ENCODE data around the gene SEMA4A.
"Not testable (repeated sequence)": the region's sequence is repeated elsewhere in the genome, so short reads cannot be mapped to it uniquely, and the experiment has no call there.

The SEMA4A gene

GRCh38 chr1:156125544-156125943, 27.8 kb upstream of the SEMA4A start:
- Histone ChIP-seq H3K9ac (ENCODE audit: low read length in 5 of 5) (peak overlapping the region in 2 of 5 donors; percentile 20 to 80), H3K4me1 (ENCODE audit: control insufficient read depth in 5 of 5, insufficient read depth in 5 of 5, low read length in 5 of 5) (peaks cover 51 to 100% (median 99%) of the 10 kb centered on the region in 5 donors), H3K4me3 (ENCODE audit: low read depth in 1 of 5, low read length in 5 of 5) (peak overlapping the region in 4 of 5 donors; percentile 54 to 64 (median 57)), H3K27ac (ENCODE audit: low read depth, low read length) (peak overlapping the region; percentile 97), H3K36me3 (ENCODE audit: control insufficient read depth in 5 of 5, insufficient read depth in 5 of 5, low read length in 5 of 5) (peaks cover 0 to 48% (median 27%) of the 10 kb centered on the region in 5 donors)
- not testable (repeated sequence) for H3K27me3 ChIP-seq (ENCODE audit: control insufficient read depth in 5 of 5, insufficient read depth in 4 of 5, low read length in 5 of 5); H3K9me3 ChIP-seq (ENCODE audit: control insufficient read depth in 5 of 5, low read length in 5 of 5)

- Histone ChIP-seq H3K27me3 (ENCODE audit: control insufficient read depth in 5 of 5, insufficient read depth in 4 of 5, low read length in 5 of 5) (no peaks in the 10 kb centered on the region), H3K4me3 (ENCODE audit: low read depth in 1 of 5, low read length in 5 of 5) (peak overlapping the region; percentile 14 to 56 (median 48)), H3K36me3 (ENCODE audit: control insufficient read depth in 5 of 5, insufficient read depth in 5 of 5, low read length in 5 of 5) (peaks cover 0 to 47% (median 29%) of the 10 kb centered on the region in 5 donors), H3K4me1 (ENCODE audit: control insufficient read depth in 5 of 5, insufficient read depth in 5 of 5, low read length in 5 of 5) (peaks cover 49 to 95% (median 94%) of the 10 kb centered on the region in 5 donors), H3K9me3 (ENCODE audit: control insufficient read depth in 5 of 5, low read length in 5 of 5) (no peaks in the 10 kb centered on the region), H3K27ac (ENCODE audit: low read depth, low read length) (peak overlapping the region; percentile 97), H3K9ac (ENCODE audit: low read length in 5 of 5) (peak overlapping the region; percentile 42 to 90 (median 66))
Measured at GRCh38 chr1:156126043-156126629, 27.2 kb upstream of the SEMA4A start.

GRCh38 chr1:156126630-156127534, 26.5 kb upstream of the SEMA4A start:
- peak overlapping the region in 4 of 5 donors; percentile 14 to 48 (median 32) for H3K4me3 ChIP-seq (ENCODE audit: low read depth in 1 of 5, low read length in 5 of 5)

GRCh38 chr1:156128308-156128653, 25.1 kb upstream of the SEMA4A start:
- no peaks in the 10 kb centered on the region for H3K9me3 ChIP-seq (ENCODE audit: control insufficient read depth in 5 of 5, low read length in 5 of 5)
- peaks cover 0 to 61% (median 37%) of the 10 kb centered on the region in 5 donors for H3K36me3 ChIP-seq (ENCODE audit: control insufficient read depth in 5 of 5, insufficient read depth in 5 of 5, low read length in 5 of 5)
- no peaks in the 10 kb centered on the region for H3K27me3 ChIP-seq (ENCODE audit: control insufficient read depth in 5 of 5, insufficient read depth in 4 of 5, low read length in 5 of 5)
- H3K9ac ChIP-seq (ENCODE audit: low read length in 5 of 5): peak overlapping the region; percentile 30 to 86 (median 53)
- H3K4me3 ChIP-seq (ENCODE audit: low read depth in 1 of 5, low read length in 5 of 5): peak overlapping the region; percentile 23 to 65 (median 53)
- peak overlapping the region; percentile 97 for H3K27ac ChIP-seq (ENCODE audit: low read depth, low read length)
- peaks cover 43 to 74% (median 72%) of the 10 kb centered on the region in 5 donors for H3K4me1 ChIP-seq (ENCODE audit: control insufficient read depth in 5 of 5, insufficient read depth in 5 of 5, low read length in 5 of 5)

More at GRCh38 chr1:156126630-156127534, 26.5 kb upstream of the SEMA4A start:
- Histone ChIP-seq H3K36me3 (ENCODE audit: control insufficient read depth in 5 of 5, insufficient read depth in 5 of 5, low read length in 5 of 5) (peaks cover 0 to 51% (median 31%) of the 10 kb centered on the region in 5 donors), H3K27me3 (ENCODE audit: control insufficient read depth in 5 of 5, insufficient read depth in 4 of 5, low read length in 5 of 5) (no peaks in the 10 kb centered on the region), H3K9me3 (ENCODE audit: control insufficient read depth in 5 of 5, low read length in 5 of 5) (no peaks in the 10 kb centered on the region), H3K27ac (ENCODE audit: low read depth, low read length) (peak overlapping the region; percentile 97), H3K4me1 (ENCODE audit: control insufficient read depth in 5 of 5, insufficient read depth in 5 of 5, low read length in 5 of 5) (peaks cover 45 to 88% (median 86%) of the 10 kb centered on the region in 5 donors), H3K9ac (ENCODE audit: low read length in 5 of 5) (peak overlapping the region in 4 of 5 donors; percentile 52 to 90 (median 68))

GRCh38 chr1:156128654-156129597, 24.5 kb upstream of the SEMA4A start:
- peak overlapping the region; percentile 26 to 65 (median 53) for H3K4me3 ChIP-seq (ENCODE audit: low read depth in 1 of 5, low read length in 5 of 5)
- H3K9ac ChIP-seq (ENCODE audit: low read length in 5 of 5): peak overlapping the region; percentile 53 to 86 (median 70)
- H3K9me3 ChIP-seq (ENCODE audit: control insufficient read depth in 5 of 5, low read length in 5 of 5): no peaks in the 10 kb centered on the region
- H3K4me1 ChIP-seq (ENCODE audit: control insufficient read depth in 5 of 5, insufficient read depth in 5 of 5, low read length in 5 of 5): peaks cover 42 to 67% (median 66%) of the 10 kb centered on the region in 5 donors
- H3K27ac ChIP-seq (ENCODE audit: low read depth, low read length): peak overlapping the region; percentile 97
- no peaks in the 10 kb centered on the region for H3K27me3 ChIP-seq (ENCODE audit: control insufficient read depth in 5 of 5, insufficient read depth in 4 of 5, low read length in 5 of 5)
- peaks cover 0 to 65% (median 42%) of the 10 kb centered on the region in 5 donors for H3K36me3 ChIP-seq (ENCODE audit: control insufficient read depth in 5 of 5, insufficient read depth in 5 of 5, low read length in 5 of 5)

GRCh38 chr1:156129687-156130577, 23.5 kb upstream of the SEMA4A start:
- H3K4me3 ChIP-seq (ENCODE audit: low read depth in 1 of 5, low read length in 5 of 5): peak overlapping the region in 4 of 5 donors; percentile 26 to 65 (median 34)
- H3K36me3 ChIP-seq (ENCODE audit: control insufficient read depth in 5 of 5, insufficient read depth in 5 of 5, low read length in 5 of 5): peaks cover 0 to 74% (median 52%) of the 10 kb centered on the region in 5 donors
- peaks cover 35 to 58% (median 56%) of the 10 kb centered on the region in 5 donors for H3K4me1 ChIP-seq (ENCODE audit: control insufficient read depth in 5 of 5, insufficient read depth in 5 of 5, low read length in 5 of 5)
- no peaks in the 10 kb centered on the region for H3K9me3 ChIP-seq (ENCODE audit: control insufficient read depth in 5 of 5, low read length in 5 of 5)
- no peaks in the 10 kb centered on the region for H3K27me3 ChIP-seq (ENCODE audit: control insufficient read depth in 5 of 5, insufficient read depth in 4 of 5, low read length in 5 of 5)
- peak overlapping the region; percentile 48 to 86 (median 70) for H3K9ac ChIP-seq (ENCODE audit: low read length in 5 of 5)
- H3K27ac ChIP-seq (ENCODE audit: low read depth, low read length): peak overlapping the region; percentile 97

GRCh38 chr1:156130578-156130942, 22.8 kb upstream of the SEMA4A start:
- no peak overlapping the region for H3K4me3 ChIP-seq (ENCODE audit: low read depth in 1 of 5, low read length in 5 of 5)
- H3K4me1 ChIP-seq (ENCODE audit: control insufficient read depth in 5 of 5, insufficient read depth in 5 of 5, low read length in 5 of 5): peaks cover 33 to 51% (median 50%) of the 10 kb centered on the region in 5 donors
- peaks cover 2 to 80% (median 59%) of the 10 kb centered on the region in 5 donors for H3K36me3 ChIP-seq (ENCODE audit: control insufficient read depth in 5 of 5, insufficient read depth in 5 of 5, low read length in 5 of 5)
- H3K9me3 ChIP-seq (ENCODE audit: control insufficient read depth in 5 of 5, low read length in 5 of 5): no peaks in the 10 kb centered on the region
- H3K27ac ChIP-seq (ENCODE audit: low read depth, low read length): peak overlapping the region; percentile 97
- peak overlapping the region in 3 of 5 donors; percentile 22 to 86 (median 46) for H3K9ac ChIP-seq (ENCODE audit: low read length in 5 of 5)
- no peaks in the 10 kb centered on the region for H3K27me3 ChIP-seq (ENCODE audit: control insufficient read depth in 5 of 5, insufficient read depth in 4 of 5, low read length in 5 of 5)

- Histone ChIP-seq H3K27me3 (ENCODE audit: control insufficient read depth in 5 of 5, insufficient read depth in 4 of 5, low read length in 5 of 5) (no peaks in the 10 kb centered on the region), H3K9ac (ENCODE audit: low read length in 5 of 5) (no peak overlapping the region), H3K36me3 (ENCODE audit: control insufficient read depth in 5 of 5, insufficient read depth in 5 of 5, low read length in 5 of 5) (peaks cover 3 to 97% (median 88%) of the 10 kb centered on the region in 5 donors), H3K27ac (ENCODE audit: low read depth, low read length) (no peak overlapping the region), H3K4me3 (ENCODE audit: low read depth in 1 of 5, low read length in 5 of 5) (no peak overlapping the region), H3K4me1 (ENCODE audit: control insufficient read depth in 5 of 5, insufficient read depth in 5 of 5, low read length in 5 of 5) (peaks cover 6 to 14% (median 10%) of the 10 kb centered on the region in 5 donors), H3K9me3 (ENCODE audit: control insufficient read depth in 5 of 5, low read length in 5 of 5) (no peaks in the 10 kb centered on the region)
Measured at GRCh38 chr1:156134716-156135435, 18.5 kb upstream of the SEMA4A start.

Measured in subcutaneous abdominal adipose tissue (tissue), 5 donors.